Forelimb muscle (tissue), 1 donor: Measurements from ENCODE around the gene OPRM1. TPM values are rescaled to one million over a fixed set of nuclear protein-coding genes. Genes with fewer than 3 reads are reported as not detected.

Experiments
- DNase-seq: peaks from one replicate; pipeline ENCODE4 v3.0.0-alpha.2; 2013; ENCODE audit warnings: low read depth
- polyA plus RNA-seq: library from polyadenylated mRNA; unstranded; fragments of 120-200 nt; gene quantifications from one replicate; pipeline ENCODE4 v1.2.1, GENCODE V29; 2013; ENCODE audit not compliant: insufficient read length

Gene OPRM1
- polyA plus RNA-seq, 1 donor: 0.05 TPM

DNA sequence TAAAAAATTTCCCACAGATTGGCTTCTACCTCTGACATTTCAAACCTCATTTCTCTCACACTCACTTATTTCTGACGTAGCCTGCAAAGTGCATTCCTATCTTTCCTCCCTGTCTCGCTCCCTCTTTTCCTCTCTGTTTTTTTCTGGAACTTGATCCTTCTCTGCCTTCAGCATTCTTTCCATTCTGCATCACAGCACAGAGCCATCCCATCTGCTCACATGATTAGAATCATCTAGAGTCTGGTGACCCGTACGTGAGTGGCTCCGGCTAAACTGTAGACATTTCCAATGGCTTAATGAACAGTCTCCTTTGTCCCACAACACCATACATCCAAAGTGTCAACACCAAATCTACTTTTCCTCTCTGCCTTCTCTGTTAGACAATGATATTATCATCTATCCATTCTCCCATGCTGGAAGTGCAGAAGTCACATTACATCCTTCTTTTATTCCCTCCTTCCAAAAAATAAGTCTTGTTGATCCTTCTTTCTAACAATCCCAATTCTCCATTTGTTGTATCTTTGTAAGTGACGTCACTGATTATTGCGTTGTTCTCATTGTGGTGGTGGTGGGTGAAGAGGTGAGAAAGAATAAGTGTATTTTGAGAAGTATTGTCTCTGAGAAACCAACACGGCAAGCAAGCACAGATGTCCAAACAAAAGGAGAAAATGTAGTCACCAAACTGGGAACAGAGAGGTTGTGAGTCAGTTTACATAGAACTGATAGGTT lies 41.6 kb downstream of the OPRM1 start:
- DNase-seq: peak; percentile 14

DNA sequence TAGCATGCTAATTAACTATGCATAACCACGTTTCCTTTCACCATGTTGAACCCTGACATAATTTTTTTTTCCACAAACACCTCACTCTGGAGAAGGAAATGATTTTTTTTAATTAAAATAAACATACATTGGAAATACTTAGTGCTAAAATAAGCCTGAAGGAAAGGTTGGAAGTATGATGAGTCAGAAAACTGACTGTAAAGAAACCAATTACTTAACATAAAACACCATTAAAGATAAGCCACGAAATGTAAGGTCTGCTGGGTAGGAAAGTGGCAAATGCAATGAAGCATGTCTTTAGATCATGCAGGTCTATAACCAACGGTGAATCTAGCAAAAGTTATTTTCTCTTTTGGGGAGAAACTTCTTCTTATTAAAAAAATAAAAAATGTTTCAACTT lies 47.5 kb downstream of the OPRM1 start:
- no peak for DNase-seq

DNA sequence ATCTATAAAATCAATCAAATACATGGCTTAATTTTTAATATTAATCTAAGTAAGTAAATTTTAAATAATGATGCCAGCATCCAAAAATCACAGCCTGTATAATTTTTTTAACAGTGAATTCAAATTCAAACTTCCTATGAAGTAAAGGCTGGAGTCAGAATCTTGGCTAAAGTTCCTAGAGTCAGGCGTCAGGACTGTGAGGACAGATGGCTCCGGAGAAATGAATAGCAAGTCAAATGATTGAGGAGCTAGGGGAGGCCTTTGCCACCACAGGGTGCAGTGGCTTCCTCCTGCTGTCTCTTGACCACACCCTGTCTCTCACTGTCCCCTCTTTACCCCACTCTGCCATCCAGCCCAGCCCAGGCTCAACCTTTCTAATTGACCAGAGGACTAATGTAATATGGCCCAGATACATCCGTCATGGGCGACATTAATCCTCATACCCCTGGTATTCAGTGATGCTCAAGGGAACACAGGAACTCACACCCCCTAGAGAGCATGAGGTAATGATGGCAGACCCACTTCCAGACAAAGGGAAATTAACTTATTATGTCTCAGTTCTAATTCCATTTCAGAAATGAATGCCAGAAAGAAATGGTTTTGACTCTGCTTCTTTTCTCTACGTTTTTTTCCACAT lies 53.4 kb downstream of the OPRM1 start:
- no peak for DNase-seq

DNA sequence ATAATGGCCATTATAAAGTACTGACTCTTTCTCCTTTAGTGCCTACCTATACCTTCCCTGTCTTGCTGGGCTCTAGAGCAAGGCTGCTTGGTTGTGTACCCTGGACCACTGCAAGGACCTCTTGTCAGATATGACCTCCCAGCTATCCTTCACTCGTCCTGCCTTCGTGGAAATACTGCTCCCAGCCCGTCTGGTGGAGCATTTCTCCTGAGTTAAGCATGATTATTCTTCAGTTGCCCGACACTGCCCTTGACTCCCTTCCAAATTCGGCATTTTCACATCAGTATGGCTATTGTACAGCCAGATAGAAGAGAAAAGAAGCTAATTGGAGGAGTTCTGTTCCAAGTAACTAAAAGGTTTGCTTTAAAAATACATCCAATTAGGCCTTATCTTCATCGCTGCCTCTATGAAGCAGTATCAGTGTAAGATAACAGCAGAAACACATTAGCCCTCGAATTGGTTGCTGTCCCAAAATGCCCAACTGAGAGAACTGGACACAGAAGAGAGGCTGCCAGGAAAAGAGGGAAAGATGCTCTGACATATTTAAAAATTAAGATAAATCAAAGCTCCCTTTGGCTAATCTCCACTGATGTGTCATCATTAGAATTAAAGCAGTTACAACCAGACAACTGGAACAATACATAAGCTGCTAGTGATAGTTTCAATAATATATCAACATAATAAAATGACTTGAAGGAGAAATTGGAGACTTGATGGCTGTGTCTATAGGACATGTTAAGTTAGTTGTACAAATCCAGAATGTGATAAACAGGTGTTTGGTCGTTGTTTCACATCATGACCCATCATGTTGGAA lies 54.4 kb downstream of the OPRM1 start:
- DNase-seq: no peak

DNA sequence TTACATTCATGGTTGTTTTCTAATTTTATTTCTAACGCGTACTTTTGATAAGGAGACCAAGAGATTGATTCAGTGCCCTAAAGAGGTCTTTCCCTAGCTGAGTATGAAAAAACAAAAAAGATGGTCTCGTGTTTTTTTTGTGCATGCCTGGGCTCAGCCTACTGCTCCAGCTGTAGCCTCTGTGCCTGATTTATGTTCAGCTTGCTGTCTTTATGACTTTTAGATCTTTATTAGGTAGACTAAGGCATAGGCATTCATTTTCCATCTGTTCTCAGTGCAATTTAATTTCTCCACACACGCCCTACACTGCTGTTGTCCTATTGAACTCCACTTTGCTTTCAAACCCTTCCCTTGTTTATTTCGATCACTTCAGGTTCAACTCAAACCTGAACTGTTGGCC lies 56.5 kb downstream of the OPRM1 start:
- no peak for DNase-seq

DNA sequence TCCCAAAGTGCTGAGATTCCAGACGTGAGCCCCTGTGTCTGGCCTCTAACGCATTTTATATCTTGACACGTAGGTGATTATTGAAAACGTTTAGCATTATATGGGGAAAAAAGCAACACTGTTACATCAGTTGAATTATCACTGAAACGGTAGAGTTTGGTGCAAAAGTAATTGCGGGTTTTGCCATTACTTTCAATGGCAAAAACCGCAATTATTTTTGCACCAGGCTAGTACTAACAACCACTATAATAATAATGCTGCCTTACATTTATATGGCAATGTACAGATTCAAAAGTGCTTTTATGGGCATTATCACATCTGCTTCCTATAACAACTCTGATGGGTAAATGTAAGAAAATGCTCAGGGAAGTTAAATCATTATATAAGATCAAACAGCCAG lies 57.3 kb downstream of the OPRM1 start:
- no peak for DNase-seq

DNA sequence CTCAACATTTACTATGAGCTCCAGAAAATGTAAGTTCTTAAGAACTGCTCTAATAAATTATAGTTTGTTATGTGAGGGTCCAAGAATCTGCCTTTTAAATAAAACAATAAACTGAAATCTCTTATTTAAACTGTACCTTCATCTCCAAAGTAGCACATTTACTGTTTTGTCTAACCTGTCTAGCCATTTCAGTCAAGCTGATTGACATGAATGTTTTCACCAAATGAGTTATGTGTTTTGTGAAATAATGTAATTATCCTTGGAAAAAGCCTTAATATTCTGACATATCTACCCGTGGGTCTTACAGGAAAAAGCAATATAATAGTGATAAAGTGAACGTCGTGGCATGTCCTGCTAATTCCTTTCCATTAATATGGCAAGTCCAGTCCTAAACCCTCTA lies 57.8 kb downstream of the OPRM1 start:
- DNase-seq: no peak

DNA sequence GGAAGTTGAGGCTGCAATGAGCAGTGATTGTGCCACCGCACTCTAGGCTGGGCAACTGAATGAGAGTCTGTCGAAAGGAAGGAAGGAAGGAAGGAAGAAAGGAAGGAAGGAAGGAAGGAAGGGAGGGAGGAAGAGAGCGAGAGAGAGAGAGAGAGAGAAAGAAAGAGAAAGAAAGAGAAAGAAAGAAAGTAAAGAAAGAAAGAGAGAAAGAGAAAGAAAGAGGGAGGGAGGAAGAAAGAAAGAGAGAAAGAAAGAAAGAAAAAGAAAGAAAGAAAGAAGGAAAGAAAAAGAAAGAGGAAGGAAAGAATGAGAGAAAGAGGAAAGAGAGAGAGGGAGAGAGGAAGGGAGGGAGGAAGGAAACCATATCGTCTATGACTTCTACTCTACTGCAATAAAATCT lies 60.2 kb downstream of the OPRM1 start:
- DNase-seq: no peak

DNA sequence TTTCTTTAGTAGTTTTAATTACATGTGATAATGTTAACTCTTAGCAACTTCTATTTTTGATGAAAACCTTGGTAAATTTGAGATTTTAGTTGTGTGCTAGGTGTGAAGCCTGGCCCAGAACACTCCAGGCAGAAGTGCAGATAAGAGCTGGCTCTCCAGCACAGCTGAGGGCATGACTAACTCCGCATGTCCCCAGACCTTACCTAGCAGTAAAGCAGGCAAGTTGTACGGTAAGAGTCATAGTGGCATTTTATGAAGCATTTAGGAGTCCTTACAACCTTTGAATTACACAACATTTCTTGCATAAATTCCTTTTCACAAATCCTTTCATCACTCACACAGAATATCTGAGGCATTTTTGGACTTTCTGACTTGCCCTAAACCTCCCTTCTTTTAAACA lies 67.2 kb downstream of the OPRM1 start:
- DNase-seq: no peak

DNA sequence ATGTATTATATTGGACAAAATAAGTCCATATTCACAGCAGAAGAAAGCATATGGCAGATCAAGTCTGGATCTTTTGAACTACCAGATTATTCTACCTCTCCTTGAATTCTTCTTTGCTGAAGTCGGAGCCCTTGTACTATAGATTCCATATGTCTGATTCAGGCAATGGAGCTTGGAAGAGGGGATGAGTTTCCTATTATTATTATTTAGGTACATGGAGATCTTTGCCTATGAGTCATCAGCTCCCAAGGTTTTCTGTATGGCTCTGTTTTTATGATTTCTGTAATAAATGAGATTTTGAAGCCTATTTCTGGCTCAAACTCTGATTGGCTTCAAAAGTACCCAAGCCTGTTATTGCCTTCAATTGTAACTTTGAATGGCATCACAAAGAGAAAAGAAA lies 72.0 kb downstream of the OPRM1 start:
- DNase-seq: no peak

DNA sequence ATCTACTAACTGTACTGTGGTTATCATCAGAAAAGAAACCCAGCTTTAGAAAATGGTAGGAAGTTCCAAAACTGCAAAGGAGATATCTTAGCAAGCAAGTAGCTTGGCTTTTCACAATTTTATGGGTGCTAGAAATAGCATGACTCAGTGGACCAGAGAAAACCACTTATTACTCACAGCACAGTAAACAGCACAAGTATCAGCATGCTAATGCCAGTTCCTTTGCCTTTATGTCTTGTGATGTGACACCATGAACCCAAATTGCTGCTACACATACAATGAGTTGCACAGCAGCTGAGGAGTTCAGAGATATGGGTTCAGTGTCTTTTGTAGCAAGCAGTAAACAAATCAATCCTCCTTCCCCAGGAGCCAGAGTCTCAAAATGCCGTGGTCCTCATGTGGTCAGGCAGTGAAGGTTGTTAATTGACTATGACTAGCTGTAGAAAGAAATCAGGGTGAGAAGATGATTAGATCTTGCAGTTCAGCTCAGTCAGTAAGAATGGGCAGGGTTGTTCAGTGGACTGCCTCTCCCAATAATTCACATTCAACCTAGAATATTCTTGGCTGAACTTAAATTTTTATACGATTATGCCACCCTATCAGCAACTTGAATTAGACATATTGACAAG lies 73.3 kb downstream of the OPRM1 start:
- no peak for DNase-seq

DNA sequence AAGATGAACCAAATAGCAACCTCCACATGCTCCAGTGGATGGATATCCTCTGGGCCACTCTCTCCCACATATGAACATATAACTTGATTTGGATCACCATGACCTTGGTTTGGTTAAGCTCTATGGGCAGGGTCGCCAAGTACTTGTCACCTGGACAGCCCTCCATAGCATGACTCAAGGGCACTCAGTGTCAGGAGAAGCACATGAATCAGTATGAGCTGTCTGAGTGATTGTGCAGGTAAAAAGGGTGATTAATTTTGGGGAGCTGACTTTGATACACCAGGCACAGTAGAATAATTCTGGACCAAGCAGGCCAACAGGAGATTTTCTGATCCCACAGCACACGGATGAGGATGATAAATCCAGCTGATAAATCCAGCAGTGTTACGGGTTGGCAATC lies 74.4 kb downstream of the OPRM1 start:
- DNase-seq: no peak

DNA sequence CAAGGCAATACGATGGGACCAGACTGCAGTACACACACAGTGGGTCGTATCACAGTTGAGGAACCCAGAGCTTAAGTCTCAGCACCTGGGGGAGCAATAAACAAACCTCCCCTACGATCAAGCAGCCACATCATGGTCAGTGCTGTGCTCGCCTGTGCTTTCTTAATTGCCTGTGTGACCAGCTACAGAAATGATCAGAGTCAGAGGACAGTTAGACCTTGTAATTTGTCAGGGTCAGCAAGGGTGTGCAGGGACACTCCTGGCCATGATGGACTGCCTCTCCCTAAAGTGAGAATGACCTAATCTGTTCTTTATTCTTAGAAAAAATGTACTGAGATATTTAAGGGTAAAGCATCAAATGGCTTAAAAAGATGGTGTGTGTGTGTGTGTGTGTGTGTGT lies 78.4 kb downstream of the OPRM1 start:
- no peak for DNase-seq

DNA sequence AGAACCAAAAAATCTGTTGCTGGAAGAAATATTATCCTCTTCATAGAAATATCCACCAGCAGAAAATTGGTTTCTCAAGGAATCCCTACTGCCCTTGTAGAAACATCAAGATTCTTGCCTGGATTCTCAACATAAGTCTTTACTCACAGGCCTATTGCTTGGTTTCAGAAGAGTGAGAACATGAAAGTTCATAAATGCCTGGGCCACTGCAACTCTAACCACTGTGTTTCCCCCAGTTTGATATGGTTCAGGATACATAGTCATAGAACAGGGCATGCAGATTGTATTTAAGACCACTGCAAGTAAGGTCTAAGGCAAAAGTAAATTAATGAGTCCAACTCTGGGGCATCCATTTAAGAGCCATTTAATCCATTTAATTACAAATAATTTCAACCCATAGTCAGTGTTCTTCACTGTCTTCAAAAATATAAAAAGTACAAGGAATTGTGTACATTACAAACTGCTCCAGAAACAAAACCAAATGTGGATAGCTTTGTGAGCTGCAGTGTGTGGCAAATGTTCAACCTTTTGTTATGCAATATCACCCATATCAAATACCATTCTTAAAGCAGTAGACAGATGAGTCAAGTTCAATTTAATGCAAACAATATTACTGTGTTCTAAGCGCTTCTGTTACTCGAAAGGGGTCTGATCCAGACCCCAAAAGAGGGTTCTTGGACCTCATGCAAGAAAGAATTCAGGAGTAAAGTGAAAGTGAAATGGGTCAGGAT lies 83.3 kb downstream of the OPRM1 start:
- DNase-seq: no peak

DNA sequence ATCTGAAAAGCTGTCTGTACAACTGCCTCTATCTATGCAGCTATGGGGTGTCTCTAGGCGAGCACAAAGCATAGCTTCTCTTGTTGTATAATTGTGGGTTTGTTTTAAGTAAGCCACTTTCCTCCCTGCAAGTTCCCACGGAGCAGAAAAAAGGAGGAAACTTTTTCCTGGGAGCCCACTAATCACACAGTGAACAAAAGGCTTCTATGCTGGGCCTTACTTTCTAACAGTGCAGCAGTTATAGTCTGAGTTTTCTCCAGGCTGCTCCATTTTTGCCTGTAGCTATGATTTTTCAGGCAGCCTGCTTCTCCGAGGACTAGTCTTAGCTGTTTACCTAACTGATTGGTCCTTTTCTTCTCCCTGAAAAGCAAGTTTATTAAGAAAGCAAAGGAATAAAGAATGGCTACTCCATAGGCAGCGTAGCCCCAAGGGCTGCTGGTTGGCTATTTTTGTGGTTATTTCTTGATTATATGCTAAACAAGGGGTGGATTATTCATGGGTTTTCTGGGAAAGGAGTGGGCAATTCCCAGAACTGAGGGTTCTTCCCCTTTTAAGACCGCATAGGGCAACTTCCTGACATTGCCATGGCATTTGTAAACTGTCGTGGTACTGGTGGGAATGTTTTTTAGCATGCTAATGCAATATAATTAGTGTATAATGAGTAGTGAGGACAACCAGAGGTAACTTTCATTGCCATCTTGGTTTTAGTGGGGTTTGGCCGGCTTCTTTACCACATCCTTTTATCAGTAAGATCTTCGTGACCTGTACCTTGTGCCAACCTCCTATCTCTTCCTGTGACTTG lies 84.3 kb downstream of the OPRM1 start:
- no peak for DNase-seq

DNA sequence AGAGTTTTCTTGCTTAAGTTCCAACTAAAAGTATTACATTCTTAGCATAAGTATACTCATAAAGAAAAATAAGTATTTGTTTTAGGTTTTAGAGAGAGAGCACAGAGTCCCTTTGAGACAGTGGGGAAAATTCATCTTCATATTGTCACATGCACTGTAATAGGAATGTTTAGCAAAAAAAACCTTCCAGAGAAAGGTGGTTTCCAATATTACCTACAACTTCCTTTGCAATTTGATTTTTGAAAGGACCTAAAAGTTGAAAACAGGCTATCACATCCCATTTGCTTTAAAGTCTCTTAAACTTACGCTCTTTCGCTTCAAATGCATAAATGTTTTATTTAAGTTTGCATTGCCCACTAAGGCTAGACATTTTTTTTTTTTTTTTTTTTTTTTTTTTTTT lies 86.4 kb downstream of the OPRM1 start:
- DNase-seq: no peak

DNA sequence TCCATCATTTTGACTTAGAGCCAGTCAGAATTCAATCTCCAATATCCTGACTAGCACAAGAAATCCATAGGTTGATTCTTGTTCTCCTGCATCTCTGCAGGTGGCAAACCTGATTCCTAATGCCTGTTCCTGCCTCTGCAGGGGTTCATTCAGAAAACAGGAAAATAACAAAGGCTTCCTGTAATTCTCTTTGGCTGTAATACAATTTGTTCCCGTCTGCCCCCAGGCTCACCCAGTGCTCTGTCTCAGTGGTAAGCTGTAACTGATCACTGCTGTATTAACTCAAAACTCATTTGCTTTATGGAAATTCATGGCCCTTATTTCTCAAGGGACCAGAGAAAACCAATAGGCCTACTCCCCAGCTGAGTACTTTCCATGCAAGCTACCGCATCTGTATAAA lies 88.6 kb downstream of the OPRM1 start:
- no peak for DNase-seq

DNA sequence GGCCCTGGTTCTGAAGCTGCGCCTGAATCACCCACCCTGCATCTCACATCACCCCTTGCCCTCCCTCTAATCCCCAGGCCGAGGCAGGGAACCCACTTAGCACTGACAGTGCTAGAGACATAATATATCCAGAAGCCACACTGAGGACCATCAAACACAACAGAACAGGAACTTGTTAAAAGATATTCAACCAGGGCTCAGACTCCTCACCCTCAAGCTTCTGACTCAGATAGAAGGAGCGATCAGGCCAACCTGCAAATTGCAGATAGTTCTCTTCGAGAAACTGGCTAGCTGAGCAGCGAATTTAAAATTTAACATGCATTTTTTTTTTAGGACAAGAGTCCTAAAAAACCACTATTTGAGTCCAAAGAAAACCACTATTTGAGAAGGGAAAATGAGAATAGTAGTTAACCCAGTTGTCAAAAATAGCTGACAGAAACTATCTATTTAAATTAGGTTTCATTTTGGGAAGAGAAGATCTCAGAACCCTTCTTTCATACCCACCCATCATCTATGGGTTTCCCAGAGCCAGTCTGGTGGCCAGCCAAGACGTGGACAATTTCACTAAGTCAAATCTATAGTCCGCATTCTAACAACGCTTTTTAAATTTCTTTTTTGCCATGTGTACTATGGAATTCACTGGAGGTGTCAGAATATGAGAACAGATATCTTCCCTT lies 95.6 kb downstream of the OPRM1 start:
- DNase-seq: no peak

DNA sequence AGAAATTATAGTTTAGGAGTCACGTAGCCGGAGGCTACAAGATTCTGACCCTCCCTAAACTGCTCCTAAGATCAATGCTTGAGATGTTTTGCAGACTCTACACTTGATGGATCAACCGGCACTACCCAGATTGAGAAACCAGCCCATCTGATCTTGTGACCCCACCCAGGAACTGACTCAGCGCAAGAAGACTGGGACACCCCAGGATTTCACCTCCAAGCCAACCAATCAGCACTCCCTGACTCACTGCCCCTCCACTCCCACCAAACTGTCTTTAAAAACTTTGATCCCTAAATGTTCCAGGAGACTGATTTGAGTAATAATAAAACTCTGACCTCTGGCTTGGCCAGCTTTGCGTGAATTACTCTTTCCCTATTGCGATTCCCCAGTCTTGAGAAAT lies 99.8 kb downstream of the OPRM1 start:
- no peak for DNase-seq

DNA sequence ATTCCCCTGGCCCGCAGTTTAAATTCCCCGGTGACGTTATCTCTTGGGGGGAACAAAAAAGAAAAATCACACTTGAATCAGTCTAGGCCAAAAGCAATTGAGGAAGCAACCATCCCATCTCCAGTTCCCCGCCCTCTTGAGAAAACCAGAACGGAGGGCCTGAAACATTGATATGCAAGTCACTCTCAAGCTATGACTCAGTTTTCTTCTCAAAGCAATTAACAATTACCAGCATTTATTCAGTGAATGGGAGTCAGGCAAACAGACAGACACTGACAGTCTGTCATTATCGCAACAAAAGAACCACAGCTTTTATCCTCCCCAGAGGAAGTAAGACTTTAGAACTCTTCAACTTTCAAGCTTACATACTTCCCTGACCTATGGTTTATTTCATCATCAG lies 100.9 kb downstream of the OPRM1 start:
- no peak for DNase-seq
